GM15510 (cell line): ENCODE measurements around the gene ATP5MG.

Experiments
- POLR2A ChIP-seq: IDR thresholded peaks from 3 replicates; pipeline ENCODE4 v1.6.1; 2011; ENCODE audit warnings: borderline replicate concordance; ENCODE audit not compliant: insufficient read length; ENCODE audit errors: extremely low read depth

The ATP5MG gene

GRCh38 chr11:118398791-118399559 lies 2.4 kb upstream of the ATP5MG start:
- no peak for TF ChIP-seq POLR2A

- no peak for TF ChIP-seq POLR2A
These were observed 629 bp downstream of the ATP5MG start for GRCh38 chr11:118401880-118402590.

- TF ChIP-seq POLR2A = no peak
These were observed 5.3 kb downstream of the ATP5MG start for GRCh38 chr11:118406599-118407166.

GRCh38 chr11:118410055-118410745 lies 8.8 kb downstream of the ATP5MG start:
- TF ChIP-seq POLR2A = no peak

- no peak for TF ChIP-seq POLR2A
These were observed 10.1 kb downstream of the ATP5MG start for GRCh38 chr11:118411530-118411929.

GRCh38 chr11:118412921-118413320 lies 11.5 kb downstream of the ATP5MG start:
- no peak for TF ChIP-seq POLR2A

GRCh38 chr11:118415062-118415738 lies 13.8 kb downstream of the ATP5MG start:
- TF ChIP-seq POLR2A = no peak

- no peak for TF ChIP-seq POLR2A
These were observed 14.3 kb downstream of the ATP5MG start for GRCh38 chr11:118415739-118416068.

GRCh38 chr11:118417801-118418200 lies 16.4 kb downstream of the ATP5MG start:
- TF ChIP-seq POLR2A = no peak

GRCh38 chr11:118418766-118419165 lies 17.4 kb downstream of the ATP5MG start:
- TF ChIP-seq POLR2A = no peak

- TF ChIP-seq POLR2A = no peak
These were observed 26.3 kb downstream of the ATP5MG start for GRCh38 chr11:118427707-118428106.

- no peak for TF ChIP-seq POLR2A
These were observed 29.6 kb downstream of the ATP5MG start for GRCh38 chr11:118430956-118431355.

GRCh38 chr11:118434123-118434552 lies 32.7 kb downstream of the ATP5MG start:
- no peak for TF ChIP-seq POLR2A

GRCh38 chr11:118434553-118435289 lies 33.3 kb downstream of the ATP5MG start:
- no peak for TF ChIP-seq POLR2A
